Measurements from ENCODE around the gene PPP1R26. TPM values are rescaled to one million over a fixed set of nuclear protein-coding genes. Genes with fewer than 3 reads are reported as not detected.
A peak's percentile ranks its signal among the peaks of the same experiment; 100 is the strongest.

PPP1R26 gene
- total and polyA plus RNA-seq, 2 of the 8 experiments (the other 6 are each of a cell fraction or from before 2014, with no cell fraction given): 9.8 to 32.7 TPM

DNA sequence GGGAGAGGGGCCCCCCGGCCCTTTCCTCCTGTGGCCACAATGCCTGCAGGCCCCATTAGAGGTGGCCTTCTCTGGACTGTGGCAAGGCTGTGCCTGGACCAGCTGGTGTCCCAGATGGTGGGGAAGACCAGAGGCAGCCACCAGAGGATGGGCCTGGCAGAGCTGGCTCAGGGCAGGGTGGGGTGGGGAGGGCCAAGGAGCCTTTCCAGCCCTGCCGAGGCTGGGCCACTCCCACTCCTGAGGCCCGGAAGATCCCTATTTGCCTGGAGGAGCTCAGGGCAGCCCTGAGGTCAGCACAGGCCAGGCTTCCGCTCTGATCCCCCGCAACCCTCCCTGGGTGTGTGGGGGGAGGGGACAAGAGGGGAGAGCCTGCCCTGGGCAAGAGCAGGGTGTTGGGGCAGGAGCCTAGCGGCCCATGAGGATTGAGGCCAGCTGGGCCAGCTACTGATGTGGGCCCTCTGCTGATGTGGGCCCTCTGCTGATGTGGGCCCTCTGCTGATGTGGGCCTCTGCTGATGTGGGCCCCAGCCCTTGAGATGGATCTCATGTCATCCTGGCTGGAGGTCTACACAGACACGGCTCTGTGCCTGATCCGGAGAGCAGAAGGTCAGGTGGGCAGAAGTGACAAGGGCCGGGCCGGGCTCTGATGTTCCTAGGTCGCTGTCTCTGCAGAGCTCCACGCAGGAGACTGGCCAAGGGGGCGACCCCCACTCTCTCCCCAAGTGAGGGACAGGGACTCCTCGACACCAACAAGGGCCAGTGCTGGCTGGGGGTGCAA lies 26.9 kb downstream of the PPP1R26 start:
- H3K14ac ChIP-seq (ENCODE audit: insufficient read length): no peak overlapping the region
- H3K36me3 ChIP-seq (ENCODE audit: control insufficient read depth in 2 of 4, insufficient read depth in 4 of 4, low read length in 3 of 4): peaks cover 8 to 30% (median 20%) of the 10 kb centered on the region in 4 experiments; a peak in 7 of 8 replicates
- no peak overlapping the region for H3K56ac ChIP-seq (replicated peaks; ENCODE audit: insufficient read length, low read depth, low read length)
- H2BK12ac ChIP-seq (ENCODE audit: low read depth, low read length): no peak overlapping the region
- H3K23me2 ChIP-seq (ENCODE audit: low read depth, low read length): no peaks in the 10 kb centered on the region; the same call in 1 of the 2 replicates
- H3K27ac ChIP-seq (ENCODE audit: low read depth, low read length): no peak overlapping the region; the same call in 1 of the 2 replicates
- H4K5ac ChIP-seq (ENCODE audit: insufficient read length, low read depth, low read length): no peak overlapping the region
- no peak overlapping the region for H3K4me2 ChIP-seq (ENCODE audit: insufficient read depth in 1 of 2, low read depth in 2 of 2, low read length in 2 of 2)
- H4K8ac ChIP-seq (ENCODE audit: extremely low read depth, insufficient read depth, low read length): peak overlapping the region; percentile 23
- H2BK120ac ChIP-seq (replicated peaks; ENCODE audit: low read depth, low read length): no peak overlapping the region
- no peak overlapping the region for H2AK5ac ChIP-seq (ENCODE audit: low read depth, low read length)
- DNase-seq (ENCODE audit: low read depth in 1 of 2, low spot score in 2 of 2) (peak in 1 of 2 experiments; percentile 58), FAIRE-seq (no peak)
- H3K79me2 ChIP-seq (ENCODE audit: control insufficient read depth in 1 of 2, insufficient read depth in 2 of 2, low read length in 2 of 2): peaks cover 0 to 8% of the 10 kb centered on the region in 2 experiments; a peak in 2 of 4 replicates
- H4K91ac ChIP-seq (replicated peaks; ENCODE audit: insufficient read length, low read length): no peak overlapping the region
- peaks cover 15 to 18% of the 10 kb centered on the region in 2 experiments for H4K20me1 ChIP-seq (replicated peaks in 1 of 2; ENCODE audit: control insufficient read depth in 1 of 2, insufficient read depth in 2 of 2, low read length in 2 of 2)
- no peak overlapping the region for H3K4ac ChIP-seq (replicated peaks; ENCODE audit: insufficient read length, low read depth, low read length)
- no peak overlapping the region for H2BK15ac ChIP-seq (ENCODE audit: low read length)
- H3K23ac ChIP-seq (ENCODE audit: insufficient read length): no peak overlapping the region
- H3K4me1 ChIP-seq (replicated peaks in 1 of 4; ENCODE audit: control insufficient read depth in 3 of 4, insufficient read depth in 4 of 4, low read length in 3 of 4): peaks cover 0 to 11% (median 3%) of the 10 kb centered on the region in 4 experiments; a peak in 5 of 7 replicates
- CTCF ChIA-PET (ENCODE audit: partially characterized antibody): interaction anchor here (1.2 to 2.2 kb wide), 10 partner anchors 11 to 432 kb away, joined by 3 to 14 read pairs (median 4); no protein-coding TSS in a partner anchor
- 0 out of 2 replicates have a peak overlapping the region, but pooled peaks have one; percentile 52 for H2BK5ac ChIP-seq (ENCODE audit: low read depth, low read length)
- 92% methylated on average over 8 of the region's 14 CpGs; no CpG with 5 or more reads in 1 of the 2 experiments for WGBS, 2 experiments (ENCODE audit: extremely low coverage in 1 of 2, insufficient coverage in 1 of 2, insufficient read length in 1 of 2, insufficient replicate concordance in 2 of 2, low coverage in 1 of 2, low lambda C conversion rate in 2 of 2, missing lambda C conversion rate in 1 of 2)
- no peaks in the 10 kb centered on the region for H3K9me3 ChIP-seq (ENCODE audit: insufficient read depth in 2 of 2, low read depth in 1 of 2, low read length in 1 of 2)
- H3K4me3 ChIP-seq (ENCODE audit: extremely low read depth in 1 of 4, insufficient read depth in 2 of 4, low read depth in 3 of 4, low read length in 4 of 4): no peak overlapping the region
- H2BK20ac ChIP-seq (ENCODE audit: low read length): no peak overlapping the region
- H3K27me3 ChIP-seq (replicated peaks in 1 of 4; ENCODE audit: control insufficient read depth in 3 of 4, extremely low read depth in 1 of 4, insufficient read depth in 3 of 4, low read length in 3 of 4): no peaks in the 10 kb centered on the region
- no peak overlapping the region for H3K18ac ChIP-seq (ENCODE audit: extremely low read depth, low read length)
- H3K9ac ChIP-seq (replicated peaks in 1 of 4; ENCODE audit: extremely low read depth in 1 of 4, low read depth in 3 of 4, low read length in 3 of 4): no peak overlapping the region
- H3K79me1 ChIP-seq (ENCODE audit: low read depth, low read length): 0 out of 2 replicates have a peak, but pooled peaks cover 2% of the 10 kb centered on the region
- POLR2A ChIA-PET (ENCODE audit: partially characterized antibody): interaction anchor here (0.6 to 2.8 kb wide), 6 partner anchors 20 to 176 kb away, joined by 3 to 10 read pairs (median 3); no protein-coding TSS in a partner anchor
- H2AFZ ChIP-seq (ENCODE audit: low read length): no peak overlapping the region
- TF ChIP-seq YY1 (IDR thresholded peaks at IDR 0.05; ENCODE audit: low read depth, low read length) (no peak), BACH1 (IDR thresholded peaks at IDR 0.05; ENCODE audit: low read length) (no peak), E2F6 (IDR thresholded peaks at IDR 0.05) (no peak), SP2 (IDR thresholded peaks at IDR 0.05; ENCODE audit: low read length) (no peak), SP1 (IDR thresholded peaks at IDR 0.05; ENCODE audit: low read depth, low read length) (no peak), MAFK (IDR thresholded peaks at IDR 0.05; ENCODE audit: low read depth, low read length) (no peak), RBBP5 (IDR thresholded peaks at IDR 0.05; ENCODE audit: borderline replicate concordance, low read depth, low read length) (no peak)
- TF ChIP-seq, protein P1, sequence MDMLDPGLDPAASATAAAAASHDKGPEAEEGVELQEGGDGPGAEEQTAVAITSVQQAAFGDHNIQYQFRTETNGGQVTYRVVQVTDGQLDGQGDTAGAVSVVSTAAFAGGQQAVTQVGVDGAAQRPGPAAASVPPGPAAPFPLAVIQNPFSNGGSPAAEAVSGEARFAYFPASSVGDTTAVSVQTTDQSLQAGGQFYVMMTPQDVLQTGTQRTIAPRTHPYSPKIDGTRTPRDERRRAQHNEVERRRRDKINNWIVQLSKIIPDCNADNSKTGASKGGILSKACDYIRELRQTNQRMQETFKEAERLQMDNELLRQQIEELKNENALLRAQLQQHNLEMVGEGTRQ (IDR thresholded peaks at IDR 0.05; ENCODE audit: low read length): no peak
